ENCODE results near the gene TMEM191B.
"Not testable (repeated sequence)": the region's sequence is repeated elsewhere in the genome, so short reads cannot be mapped to it uniquely, and the experiment has no call there.

GRCh38 chr22:18560099-18560974, 32.7 kb downstream of the TMEM191B start:
- not testable (repeated sequence) for TF ChIP-seq CTCF (IDR thresholded peaks at IDR 0.05; ENCODE audit: low read length); EZH2 (IDR thresholded peaks at IDR 0.05; ENCODE audit: borderline replicate concordance, low read length)

All from OCI-LY1 (cell line).